Hepatocyte (in vitro differentiated cells): ENCODE measurements around the gene ZGLP1.

Source experiments
- EZH2 ChIP-seq: fragments of 200-600 bp; sonication (generic); IDR thresholded peaks from 2 replicates; pipeline ENCODE4 v1.6.1; 2016; ENCODE audit warnings: antibody characterized with exemption, mild to moderate bottlenecking, borderline replicate concordance
- EZH2phosphoT487 ChIP-seq: fragments of 200-600 bp; sonication (generic); IDR thresholded peaks from one replicate; pipeline ENCODE4 v1.6.1; 2018; ENCODE audit warnings: antibody characterized with exemption, mild to moderate bottlenecking, low read depth, moderate library complexity; ENCODE audit not compliant: unreplicated experiment, severe bottlenecking
- TF ChIP-seq, protein P1 (sequence below): fragments of 200-600 bp; sonication (generic); IDR thresholded peaks from 2 replicates; pipeline ENCODE4 v1.5.1; 2016; ENCODE audit warnings: antibody characterized with exemption, mild to moderate bottlenecking; ENCODE audit not compliant: poor library complexity

DNA sequence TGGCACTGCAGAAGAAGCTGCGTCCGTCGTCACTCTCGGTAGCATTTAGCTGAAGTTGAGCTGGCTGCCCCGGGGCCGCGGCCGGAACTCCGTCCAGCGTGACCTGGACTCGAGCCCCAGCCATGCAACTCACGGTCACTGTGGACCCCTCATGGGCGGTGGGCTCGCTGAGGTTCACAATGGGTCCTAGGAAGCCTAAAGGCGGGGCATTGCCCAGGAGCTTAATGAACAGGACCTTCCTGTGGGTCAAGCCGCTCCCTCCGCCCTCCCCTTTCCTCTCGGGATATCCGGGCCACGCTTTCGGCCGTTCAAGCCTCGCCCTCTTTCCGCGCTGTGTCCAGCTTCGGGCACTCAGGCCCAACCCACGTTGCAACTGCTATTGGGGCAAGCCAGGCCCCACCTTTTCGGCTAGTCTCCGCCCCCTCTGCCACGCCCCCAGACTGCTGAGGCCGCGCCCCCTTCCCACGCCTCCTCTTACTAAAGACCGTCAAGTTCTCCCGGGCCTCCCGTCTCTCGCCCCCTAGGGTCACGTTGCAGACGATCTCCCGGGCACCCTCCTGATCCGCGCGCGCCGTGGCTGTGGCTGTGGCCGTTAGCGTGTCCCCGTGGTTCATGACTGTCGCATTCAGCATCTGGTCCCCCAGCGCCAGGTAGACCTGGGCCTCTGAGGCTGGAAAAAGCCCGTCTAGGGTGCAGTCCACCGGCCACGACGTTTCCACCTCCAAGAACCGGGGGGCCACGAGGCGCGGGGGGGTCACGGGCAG, 25.2 kb upstream of the ZGLP1 start:
- TF ChIP-seq, protein P1, sequence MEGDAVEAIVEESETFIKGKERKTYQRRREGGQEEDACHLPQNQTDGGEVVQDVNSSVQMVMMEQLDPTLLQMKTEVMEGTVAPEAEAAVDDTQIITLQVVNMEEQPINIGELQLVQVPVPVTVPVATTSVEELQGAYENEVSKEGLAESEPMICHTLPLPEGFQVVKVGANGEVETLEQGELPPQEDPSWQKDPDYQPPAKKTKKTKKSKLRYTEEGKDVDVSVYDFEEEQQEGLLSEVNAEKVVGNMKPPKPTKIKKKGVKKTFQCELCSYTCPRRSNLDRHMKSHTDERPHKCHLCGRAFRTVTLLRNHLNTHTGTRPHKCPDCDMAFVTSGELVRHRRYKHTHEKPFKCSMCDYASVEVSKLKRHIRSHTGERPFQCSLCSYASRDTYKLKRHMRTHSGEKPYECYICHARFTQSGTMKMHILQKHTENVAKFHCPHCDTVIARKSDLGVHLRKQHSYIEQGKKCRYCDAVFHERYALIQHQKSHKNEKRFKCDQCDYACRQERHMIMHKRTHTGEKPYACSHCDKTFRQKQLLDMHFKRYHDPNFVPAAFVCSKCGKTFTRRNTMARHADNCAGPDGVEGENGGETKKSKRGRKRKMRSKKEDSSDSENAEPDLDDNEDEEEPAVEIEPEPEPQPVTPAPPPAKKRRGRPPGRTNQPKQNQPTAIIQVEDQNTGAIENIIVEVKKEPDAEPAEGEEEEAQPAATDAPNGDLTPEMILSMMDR: no peak
- TF ChIP-seq EZH2: no peak
- TF ChIP-seq EZH2phosphoT487: no peak
